OCI-LY1 (cell line): ENCODE data around the gene ST3GAL2.

ENCODE experiments used
- H2AFZ ChIP-seq: fragments of 200-600 bp; sonication (generic), shearing (Covaris generic); 2 replicates; pipeline ENCODE4 v1.6.0; 2014; ENCODE audit warnings: antibody characterized with exemption, mild to moderate bottlenecking, low read length
- H3F3A ChIP-seq: fragments of 200-600 bp; sonication (generic), shearing (Covaris generic); 2 replicates; pipeline ENCODE4 v1.6.0; 2014; ENCODE audit warnings: mild to moderate bottlenecking, antibody characterized with exemption, low read length, moderate library complexity; ENCODE audit not compliant: insufficient read depth
- H3K27ac ChIP-seq: fragments of 200-600 bp; sonication (generic); 2 replicates; pipeline ENCODE4 v1.5.1; 2014; ENCODE audit warnings: low read length, mixed run types, mild to moderate bottlenecking, low read depth; ENCODE audit not compliant: poor library complexity, severe bottlenecking
- H3K27me3 ChIP-seq: fragments of 200-600 bp; sonication (generic); 2 replicates; pipeline ENCODE4 v1.6.0; 2014; ENCODE audit warnings: antibody characterized with exemption, mild to moderate bottlenecking, low read length, moderate library complexity; ENCODE audit not compliant: insufficient read depth
- H3K36me3 ChIP-seq: fragments of 200-600 bp; sonication (generic); 2 replicates; pipeline ENCODE4 v1.6.1; 2014; ENCODE audit warnings: mild to moderate bottlenecking, antibody characterized with exemption, low read length, moderate library complexity, mixed read lengths; ENCODE audit not compliant: insufficient read depth
- H3K4me1 ChIP-seq: fragments of 200-600 bp; sonication (generic); 2 replicates; pipeline ENCODE4 v1.5.1; 2014; ENCODE audit warnings: mild to moderate bottlenecking, low read length, moderate library complexity; ENCODE audit not compliant: insufficient read depth, severe bottlenecking
- H3K4me2 ChIP-seq: fragments of 200-600 bp; sonication (generic), shearing (Covaris generic); 2 replicates; pipeline ENCODE4 v1.6.1; 2014; ENCODE audit warnings: low read length
- H3K4me3 ChIP-seq: fragments of 200-600 bp; sonication (generic); 2 replicates; pipeline ENCODE4 v1.5.1; 2014; ENCODE audit warnings: low read length, low read depth, mild to moderate bottlenecking, mixed read lengths; ENCODE audit not compliant: poor library complexity, severe bottlenecking
- H3K79me2 ChIP-seq: fragments of 200-600 bp; shearing (Covaris generic); 2 replicates; pipeline ENCODE4 v1.6.1; 2016; ENCODE audit warnings: mixed run types, low read length, mixed read lengths; ENCODE audit not compliant: insufficient read depth
- H3K9ac ChIP-seq: fragments of 200-600 bp; sonication (generic), shearing (Covaris generic); 2 replicates; pipeline ENCODE4 v1.6.1; 2014; ENCODE audit warnings: mild to moderate bottlenecking, low read length, mixed read lengths
- H3K9me2 ChIP-seq: fragments of 200-600 bp; sonication (generic), shearing (Covaris generic); 2 replicates; pipeline ENCODE4 v1.6.1; 2014; ENCODE audit warnings: low read depth, mild to moderate bottlenecking, low read length, mixed read lengths
- H3K9me3 ChIP-seq: fragments of 200-600 bp; shearing (Covaris generic); 2 replicates; pipeline ENCODE4 v1.6.1; 2014; ENCODE audit warnings: low read length, mixed read lengths
- H4K20me1 ChIP-seq: fragments of 200-600 bp; sonication (generic), shearing (Covaris generic); 2 replicates; pipeline ENCODE4 v1.6.0; 2016; ENCODE audit warnings: mild to moderate bottlenecking, low read length; ENCODE audit not compliant: insufficient read depth
- CTCF ChIP-seq: fragments of 200-600 bp; sonication (generic), shearing (Covaris generic); IDR thresholded peaks from 2 replicates; pipeline ENCODE4 v1.5.1; 2017; ENCODE audit warnings: mild to moderate bottlenecking, antibody characterized with exemption, low read length, moderate library complexity, mixed read lengths
- EZH2 ChIP-seq: fragments of 200-600 bp; sonication (generic), shearing (Covaris generic); IDR thresholded peaks from 2 replicates; pipeline ENCODE4 v1.8.0; 2017; ENCODE audit warnings: borderline replicate concordance, mixed run types, mild to moderate bottlenecking, antibody characterized with exemption, low read length, moderate library complexity, mixed read lengths

ST3GAL2 gene

GRCh38 chr16:70473446-70474319, 34.8 kb upstream of the ST3GAL2 start:
- Histone ChIP-seq H3K9ac (no peak overlapping the region), H4K20me1 (no peaks in the 10 kb centered on the region), H3K9me2 (no peaks in the 10 kb centered on the region), H3K27ac (no peak overlapping the region), H3K4me1 (peaks cover 15% of the 10 kb centered on the region), H3K4me2 (no peak overlapping the region), H3K27me3 (no peaks in the 10 kb centered on the region), H3K36me3 (peaks cover 14% of the 10 kb centered on the region; the same call in 1 of the 2 replicates), H3K9me3 (no peaks in the 10 kb centered on the region), H2AFZ (no peak overlapping the region), H3F3A (no peaks in the 10 kb centered on the region), H3K4me3 (no peak overlapping the region), H3K79me2 (no peaks in the 10 kb centered on the region)
- TF ChIP-seq EZH2 = no peak
- TF ChIP-seq CTCF = peak; percentile 35

- Histone ChIP-seq H3K4me1 (peaks cover 15% of the 10 kb centered on the region), H3K4me2 (no peak overlapping the region), H2AFZ (no peak overlapping the region), H3K4me3 (no peak overlapping the region), H4K20me1 (no peaks in the 10 kb centered on the region), H3K9ac (no peak overlapping the region), H3K27ac (no peak overlapping the region), H3F3A (no peaks in the 10 kb centered on the region), H3K79me2 (no peaks in the 10 kb centered on the region), H3K9me2 (no peaks in the 10 kb centered on the region), H3K36me3 (peaks cover 11% of the 10 kb centered on the region; the same call in 1 of the 2 replicates), H3K9me3 (no peaks in the 10 kb centered on the region), H3K27me3 (no peaks in the 10 kb centered on the region)
- no peak for TF ChIP-seq CTCF
- no peak for TF ChIP-seq EZH2
These were observed 34.0 kb upstream of the ST3GAL2 start for GRCh38 chr16:70472786-70473433.

DNA sequence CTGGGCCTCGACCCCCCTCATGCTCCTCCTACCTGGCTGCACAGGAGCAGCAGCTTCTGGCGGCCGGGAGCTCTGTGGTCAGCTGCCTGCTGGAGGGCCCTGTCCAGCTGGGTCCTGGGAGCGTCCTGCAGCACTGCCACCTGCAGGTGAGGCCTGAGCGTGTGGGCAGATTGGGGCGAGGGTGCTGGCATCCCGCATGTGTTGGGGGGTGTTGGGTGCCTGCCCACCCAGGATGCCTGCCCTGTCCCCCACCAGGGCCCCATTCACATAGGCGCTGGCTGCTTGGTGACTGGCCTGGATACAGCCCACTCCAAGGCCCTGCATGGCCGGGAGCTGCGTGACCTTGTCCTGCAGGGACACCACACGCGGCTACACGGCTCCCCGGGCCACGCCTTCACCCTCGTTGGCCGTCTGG, 32.0 kb upstream of the ST3GAL2 start:
- Histone ChIP-seq H2AFZ (no peak overlapping the region), H3K9me3 (no peaks in the 10 kb centered on the region), H3K27ac (no peak overlapping the region)

More for the DNA sequence above, 32.0 kb upstream of the ST3GAL2 start:
- Histone ChIP-seq H3F3A (no peaks in the 10 kb centered on the region), H3K9me2 (no peaks in the 10 kb centered on the region), H3K4me2 (no peak overlapping the region), H3K4me1 (peaks cover 8% of the 10 kb centered on the region), H3K27me3 (no peaks in the 10 kb centered on the region), H3K9ac (no peak overlapping the region), H3K79me2 (no peaks in the 10 kb centered on the region), H4K20me1 (no peaks in the 10 kb centered on the region), H3K36me3 (peaks cover 3% of the 10 kb centered on the region; the same call in 1 of the 2 replicates), H3K4me3 (no peak overlapping the region)
- TF ChIP-seq CTCF = no peak; the same call in 1 of the 2 replicates
- no peak for TF ChIP-seq EZH2
